ENCODE measurements around the gene GRIK5. TPM values are rescaled to one million over a fixed set of nuclear protein-coding genes. Genes with fewer than 3 reads are reported as not detected.
A peak's percentile ranks its signal among the peaks of the same experiment; 100 is the strongest.

GRIK5 gene
- total RNA-seq, 4 donors from 2014 or later = 0.08 to 1.1 (median 0.37) TPM

GRCh38 chr19:41957161-41957837 lies 112.7 kb downstream of the GRIK5 start:
- intact Hi-C loops (cut with DNase I) = loop anchor here (10.0 kb wide), 1 partner anchor 82 kb away; the partner anchor contains the start of gene CD79A
- peak overlapping the region in 3 of 4 donors; percentile 56 to 98 (median 92) for H3K27ac ChIP-seq

GRCh38 chr19:41956621-41957020 lies 113.4 kb downstream of the GRIK5 start:
- intact Hi-C loops (cut with DNase I) = loop anchor here (10.0 kb wide), 1 partner anchor 82 kb away; the partner anchor contains the start of gene CD79A
- no peak overlapping the region for H3K27ac ChIP-seq

More at GRCh38 chr19:41957161-41957837, 112.7 kb downstream of the GRIK5 start:
- Histone ChIP-seq H3K4me1 (peaks cover 11 to 26% (median 11%) of the 10 kb centered on the region in 3 donors), H3K4me3 (peak overlapping the region in 1 of 4 donors; percentile 84), H3K9me3 (no peaks in the 10 kb centered on the region), H3K27me3 (no peaks in the 10 kb centered on the region), H3K36me3 (peaks cover 0 to 24% (median 8%) of the 10 kb centered on the region in 3 donors)
- no peak for TF ChIP-seq CTCF (IDR thresholded peaks at IDR 0.05)
- TF ChIP-seq POLR2A (IDR thresholded peaks at IDR 0.05) = no peak
- WGBS, 2 donors = 55 to 82% methylated on average over 4 to 10 of the region's 11 CpGs
- no peak for DNase-seq

GRCh38 chr19:41955521-41955920 lies 114.5 kb downstream of the GRIK5 start:
- intact Hi-C loops (cut with DNase I) = loop anchor here (10.0 kb wide), 1 partner anchor 81 kb away; the partner anchor contains the start of gene CD79A

More at GRCh38 chr19:41956621-41957020, 113.4 kb downstream of the GRIK5 start:
- TF ChIP-seq CTCF (IDR thresholded peaks at IDR 0.05) (no peak), POLR2A (IDR thresholded peaks at IDR 0.05) (no peak)
- WGBS, 2 donors = 78 to 100% methylated on average over 1 to 4 of the region's 13 CpGs
- DNase-seq = no peak
- no peaks in the 10 kb centered on the region for H3K9me3 ChIP-seq
- no peak overlapping the region for H3K4me3 ChIP-seq
- peaks cover 11 to 28% (median 14%) of the 10 kb centered on the region in 3 donors for H3K4me1 ChIP-seq
- H3K36me3 ChIP-seq = peaks cover 0 to 24% (median 8%) of the 10 kb centered on the region in 3 donors
- H3K27me3 ChIP-seq = no peaks in the 10 kb centered on the region

GRCh38 chr19:41951686-41952172 lies 118.3 kb downstream of the GRIK5 start:
- Histone ChIP-seq H3K27me3 (no peaks in the 10 kb centered on the region), H3K36me3 (peaks cover 0 to 16% (median 8%) of the 10 kb centered on the region in 3 donors), H3K4me3 (no peak overlapping the region), H3K9me3 (no peaks in the 10 kb centered on the region), H3K27ac (no peak overlapping the region), H3K4me1 (peaks cover 0 to 6% (median 6%) of the 10 kb centered on the region in 3 donors)
- 3 to 4% methylated on average over 11 to 12 of the region's 12 CpGs for WGBS, 2 donors
- DNase-seq = no peak
- intact Hi-C loops (cut with DNase I) = loop anchor here (10.0 kb wide), 1 partner anchor 77 kb away; the partner anchor contains the start of gene CD79A
- no peak for TF ChIP-seq POLR2A (IDR thresholded peaks at IDR 0.05)
- peak; percentile 92 to 99 (median 95) for TF ChIP-seq CTCF (IDR thresholded peaks at IDR 0.05)

More at GRCh38 chr19:41955521-41955920, 114.5 kb downstream of the GRIK5 start:
- no peak for DNase-seq
- TF ChIP-seq CTCF (IDR thresholded peaks at IDR 0.05) (no peak), POLR2A (IDR thresholded peaks at IDR 0.05) (no peak)
- WGBS, 2 donors = 64 to 71% methylated on average over 4 to 7 of the region's 7 CpGs
- no peaks in the 10 kb centered on the region for H3K27me3 ChIP-seq
- peaks cover 0 to 24% (median 8%) of the 10 kb centered on the region in 3 donors for H3K36me3 ChIP-seq
- H3K4me3 ChIP-seq = no peak overlapping the region
- no peak overlapping the region for H3K27ac ChIP-seq
- H3K9me3 ChIP-seq = no peaks in the 10 kb centered on the region
- peaks cover 11 to 32% (median 17%) of the 10 kb centered on the region in 3 donors for H3K4me1 ChIP-seq

Other genes with a start within 250 kb of the GRIK5 start
- not detected for gene LYPD4, start 225.5 kb downstream of the GRIK5 start, total RNA-seq
- not detected for gene DMRTC2, start 225.2 kb downstream of the GRIK5 start, total RNA-seq
- 1,000 to 10,000 TPM in 3 of 4 donors, 100 to 1,000 TPM in 1; 922 to 1,801 (median 1,460) TPM for gene RPS19, start 210.0 kb downstream of the GRIK5 start, total RNA-seq
- 1 to 10 TPM in 2 of 4 donors, not detected in 2; 1.7 to 3.1 TPM for gene CD79A, start 192.9 kb downstream of the GRIK5 start, total RNA-seq
- gene ARHGEF1, start 187.0 kb downstream of the GRIK5 start, total RNA-seq = 10 to 100 TPM; 31.0 to 59.5 (median 56.2) TPM
- gene ERFL, start 141.8 kb downstream of the GRIK5 start, total RNA-seq = not detected
- 100 to 1,000 TPM in 3 of 4 donors, 10 to 100 TPM in 1; 47.4 to 113 (median 103) TPM for gene RABAC1, start 110.9 kb downstream of the GRIK5 start, total RNA-seq
- gene ATP1A3, start 76.0 kb downstream of the GRIK5 start, total RNA-seq = under 1 TPM in 2 of 4 donors, not detected in 2; 0.19 to 0.42 TPM
- 10 to 100 TPM; 13.2 to 24.3 (median 16.2) TPM for gene ZNF574, start 6.0 kb upstream of the GRIK5 start, total RNA-seq
- under 1 TPM in 3 of 4 donors, not detected in 1; 0.18 to 0.67 (median 0.57) TPM for gene POU2F2, start 62.2 kb upstream of the GRIK5 start, total RNA-seq
- gene DEDD2, start 147.5 kb upstream of the GRIK5 start, total RNA-seq = 10 to 100 TPM; 23.2 to 30.2 (median 27.8) TPM
- 1 to 10 TPM; 3.8 to 6.3 (median 4.0) TPM for gene ZNF526, start 150.1 kb upstream of the GRIK5 start, total RNA-seq
- gene GSK3A, start 172.4 kb upstream of the GRIK5 start, total RNA-seq = 10 to 100 TPM; 15.9 to 29.6 (median 26.5) TPM
- gene ERF, start 184.9 kb upstream of the GRIK5 start, total RNA-seq = 10 to 100 TPM; 13.3 to 32.5 (median 21.0) TPM
- 10 to 100 TPM; 25.1 to 54.9 (median 27.9) TPM for gene CIC, start 199.0 kb upstream of the GRIK5 start, total RNA-seq
- 1 to 10 TPM in 1 of 4 donors, under 1 TPM in 3; 0.75 to 1.0 (median 0.82) TPM for gene PRR19, start 231.9 kb upstream of the GRIK5 start, total RNA-seq
- gene PAFAH1B3, start 232.4 kb upstream of the GRIK5 start, total RNA-seq = 10 to 100 TPM; 22.5 to 45.9 (median 30.3) TPM
- not detected for gene TMEM145, start 243.1 kb upstream of the GRIK5 start, total RNA-seq

All from esophagus squamous epithelium (tissue), 5 donors.